Astrocyte of the cerebellum (primary cell): ENCODE measurements around the gene TATDN3.

Experiments
- DNase-seq: peaks from one replicate; pipeline ENCODE4 v3.0.0-alpha.2; 2011; ENCODE audit warnings: low read depth
- H3K4me3 ChIP-seq: 2 replicates; pipeline ENCODE4 v1.5.1; 2011; ENCODE audit warnings: mild to moderate bottlenecking, low read depth, low read length, moderate library complexity
- in situ Hi-C: cut with HindIII; loops from 2 replicates; pipeline ENCODE4 v1.10.0; 2017; ENCODE audit warnings: low sequenced_read_pairs
- TF ChIP-seq, protein P1 (sequence below): IDR thresholded peaks from 2 replicates; pipeline ENCODE4 v1.5.1; 2012; ENCODE audit warnings: low read length, low read depth, moderate library complexity, mild to moderate bottlenecking; ENCODE audit errors: missing control alignments

Gene TATDN3

DNA sequence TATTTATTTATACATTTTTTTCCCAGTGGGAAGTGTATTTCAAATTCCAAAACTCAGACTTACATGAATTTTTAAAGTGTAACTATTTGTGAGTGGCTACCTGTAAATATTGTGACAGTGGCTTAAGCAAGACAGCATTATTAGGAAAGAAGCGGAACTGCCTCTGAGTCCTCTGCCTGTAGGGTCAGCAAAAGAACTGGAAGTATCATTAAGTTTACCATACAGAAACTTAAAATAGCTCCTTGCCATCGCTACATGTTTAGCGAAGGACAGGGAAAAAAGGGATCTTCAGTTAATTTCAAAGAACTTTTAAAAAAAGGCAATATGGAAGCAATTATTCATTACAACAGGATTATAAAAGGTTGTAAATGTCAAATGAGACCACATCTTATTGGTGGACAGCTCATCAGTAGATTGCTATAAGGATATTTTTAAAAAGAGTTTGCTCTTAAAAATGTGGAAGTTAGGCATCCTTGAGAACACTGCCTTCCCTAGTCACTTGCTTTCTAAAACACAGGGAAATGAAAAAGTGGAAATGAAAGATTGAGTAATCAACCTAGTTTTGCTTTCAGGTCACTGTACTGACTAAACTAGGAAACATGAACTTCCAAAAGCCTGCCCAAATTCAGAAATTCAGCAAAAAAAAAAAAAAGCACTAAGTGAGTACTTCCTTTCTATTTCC lies 39.3 kb upstream of the TATDN3 start:
- no peak for DNase-seq
- H3K4me3 ChIP-seq = no peak overlapping the region
- TF ChIP-seq, protein P1, sequence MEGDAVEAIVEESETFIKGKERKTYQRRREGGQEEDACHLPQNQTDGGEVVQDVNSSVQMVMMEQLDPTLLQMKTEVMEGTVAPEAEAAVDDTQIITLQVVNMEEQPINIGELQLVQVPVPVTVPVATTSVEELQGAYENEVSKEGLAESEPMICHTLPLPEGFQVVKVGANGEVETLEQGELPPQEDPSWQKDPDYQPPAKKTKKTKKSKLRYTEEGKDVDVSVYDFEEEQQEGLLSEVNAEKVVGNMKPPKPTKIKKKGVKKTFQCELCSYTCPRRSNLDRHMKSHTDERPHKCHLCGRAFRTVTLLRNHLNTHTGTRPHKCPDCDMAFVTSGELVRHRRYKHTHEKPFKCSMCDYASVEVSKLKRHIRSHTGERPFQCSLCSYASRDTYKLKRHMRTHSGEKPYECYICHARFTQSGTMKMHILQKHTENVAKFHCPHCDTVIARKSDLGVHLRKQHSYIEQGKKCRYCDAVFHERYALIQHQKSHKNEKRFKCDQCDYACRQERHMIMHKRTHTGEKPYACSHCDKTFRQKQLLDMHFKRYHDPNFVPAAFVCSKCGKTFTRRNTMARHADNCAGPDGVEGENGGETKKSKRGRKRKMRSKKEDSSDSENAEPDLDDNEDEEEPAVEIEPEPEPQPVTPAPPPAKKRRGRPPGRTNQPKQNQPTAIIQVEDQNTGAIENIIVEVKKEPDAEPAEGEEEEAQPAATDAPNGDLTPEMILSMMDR = no peak
- in situ Hi-C loops = no loop called here

DNA sequence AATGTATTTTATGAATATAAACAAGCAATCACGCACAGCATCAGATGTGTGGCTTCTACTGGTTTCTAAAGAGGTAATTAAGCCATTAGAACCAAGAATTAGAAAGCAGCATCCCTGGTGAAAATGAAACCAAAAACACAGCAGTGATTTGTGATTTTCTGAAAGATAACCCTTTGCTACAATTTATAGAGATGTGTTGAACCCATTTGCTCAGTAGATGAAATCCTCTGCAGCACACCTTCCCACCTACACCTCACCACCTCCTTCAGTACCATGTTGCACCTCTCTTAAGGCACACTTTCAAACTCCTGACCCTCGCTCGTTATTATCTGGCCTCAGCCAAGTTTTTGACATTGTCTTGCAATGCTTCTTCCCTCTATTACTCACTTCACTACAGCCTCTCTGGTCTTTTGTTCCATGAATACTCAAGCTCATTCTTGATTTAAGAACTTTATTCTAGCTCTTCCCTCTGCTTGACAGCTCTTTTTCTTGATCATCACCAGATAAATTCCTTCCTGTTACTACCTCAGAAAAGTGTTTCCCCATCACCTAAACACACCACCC lies 38.7 kb upstream of the TATDN3 start:
- TF ChIP-seq, protein P1 = no peak
- in situ Hi-C loops = no loop called here
- no peak overlapping the region for H3K4me3 ChIP-seq
- no peak for DNase-seq

DNA sequence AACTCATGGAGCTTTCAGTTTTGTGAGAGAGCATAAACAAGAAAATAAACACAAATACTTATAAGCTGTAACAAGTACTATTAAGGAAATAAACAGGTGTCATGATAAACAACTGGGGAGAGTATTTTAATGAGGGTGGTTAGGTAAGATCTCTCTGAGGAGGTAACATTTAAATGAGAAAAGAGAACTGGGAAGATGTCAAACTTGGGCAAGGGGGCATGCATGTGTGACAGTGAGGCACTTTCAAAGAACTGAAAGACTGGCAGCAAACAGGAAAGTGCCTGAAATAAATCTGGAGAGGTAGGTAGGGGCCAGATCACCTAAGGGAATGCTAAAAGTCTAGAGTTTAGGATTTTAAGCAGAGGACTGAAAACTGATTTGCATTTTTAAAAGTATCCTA lies 37.9 kb upstream of the TATDN3 start:
- H3K4me3 ChIP-seq = no peak overlapping the region
- DNase-seq = no peak
- in situ Hi-C loops = no loop called here
- TF ChIP-seq, protein P1 = no peak

DNA sequence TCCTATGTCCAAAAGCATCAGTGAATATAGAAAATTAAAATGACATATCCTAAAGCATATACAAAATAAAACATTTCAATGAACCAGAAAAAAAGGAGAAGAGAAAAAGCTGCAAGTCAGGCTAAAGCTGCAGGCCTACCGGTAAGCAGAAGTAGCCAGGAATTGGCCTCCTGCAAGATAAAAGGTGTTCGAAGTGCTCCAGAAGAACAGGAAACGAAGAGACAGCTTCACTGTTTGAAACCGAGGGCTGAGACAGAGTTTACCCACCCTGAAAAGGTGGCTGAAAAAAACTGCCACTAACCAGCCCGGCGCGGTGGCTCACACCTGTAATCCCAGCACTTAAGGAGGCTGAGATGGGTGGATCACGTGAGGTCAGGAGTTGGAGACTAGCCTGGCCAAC lies 37.5 kb upstream of the TATDN3 start:
- in situ Hi-C loops = no loop called here
- H3K4me3 ChIP-seq = no peak overlapping the region
- TF ChIP-seq, protein P1 = no peak
- DNase-seq = no peak

DNA sequence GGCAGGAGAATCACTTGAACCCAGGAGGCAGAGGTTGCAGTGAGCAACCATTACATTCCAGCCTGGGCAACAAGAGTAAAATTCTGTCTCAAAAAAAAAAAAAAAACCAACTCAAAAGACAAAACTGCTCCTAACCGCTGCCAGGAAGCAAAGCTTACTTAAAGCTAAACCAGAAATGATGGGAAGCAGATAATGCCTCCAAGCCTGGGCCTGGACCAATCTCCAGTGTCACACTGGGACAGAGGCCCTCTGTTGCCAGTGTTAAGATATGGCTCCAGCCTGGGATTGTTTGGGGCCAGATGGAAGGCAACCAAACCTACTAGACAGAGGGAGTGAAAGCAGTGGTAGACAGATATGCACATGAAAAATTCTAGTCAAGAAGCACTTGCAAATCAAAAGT lies 37.0 kb upstream of the TATDN3 start:
- in situ Hi-C loops = no loop called here
- H3K4me3 ChIP-seq = no peak overlapping the region
- no peak for DNase-seq
- TF ChIP-seq, protein P1 = no peak

DNA sequence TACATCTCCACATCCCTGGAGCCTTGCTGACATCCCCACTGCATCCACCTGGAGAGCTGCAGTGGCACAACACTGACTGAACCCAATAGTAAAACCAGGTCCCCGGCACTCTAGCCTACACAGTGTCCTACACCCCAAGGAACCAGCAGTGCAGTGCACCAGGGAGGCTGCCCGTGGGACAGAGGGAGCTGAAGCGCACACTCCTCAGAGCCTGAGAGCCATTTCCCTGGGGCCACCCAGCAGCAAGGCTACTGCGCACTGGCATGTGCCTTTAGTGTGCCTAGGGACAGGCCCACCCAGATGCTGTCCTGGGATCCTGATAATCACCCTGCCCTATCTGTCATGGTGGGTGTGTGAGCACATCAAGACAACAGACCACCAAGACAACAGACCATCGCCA lies 32.0 kb upstream of the TATDN3 start:
- TF ChIP-seq, protein P1 = no peak
- no peak overlapping the region for H3K4me3 ChIP-seq
- DNase-seq = no peak
- in situ Hi-C loops = loop anchor here (5.0 kb wide), 1 partner anchor 82 kb away; no protein-coding TSS in a partner anchor
